ENCODE data around the gene ITGA8.

Gene ITGA8

DNA sequence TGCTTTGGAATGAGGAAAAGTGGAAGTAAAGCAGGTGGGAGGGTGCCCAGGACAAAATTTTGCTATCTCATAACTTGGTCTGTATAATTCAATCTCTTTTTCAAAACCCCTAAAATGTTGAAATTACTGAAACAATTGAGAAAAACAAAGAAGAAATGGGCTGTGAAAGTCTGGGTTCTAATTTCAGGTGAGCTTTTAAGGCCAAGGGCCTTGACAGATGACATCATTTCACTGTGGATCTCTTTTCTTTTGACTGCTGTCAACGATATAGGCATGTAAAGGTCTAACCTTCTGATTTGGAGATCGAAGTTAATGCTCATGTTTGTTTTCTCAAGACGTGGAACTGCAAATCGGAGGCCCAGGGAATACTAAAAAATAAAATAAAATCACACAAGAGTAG, 127.8 kb downstream of the ITGA8 start:
- H2AFZ ChIP-seq (ENCODE audit: low read length), result no peak overlapping the region
- no peaks in the 10 kb centered on the region for H3F3A ChIP-seq (ENCODE audit: insufficient read depth, low read length)
- H3K9ac ChIP-seq (ENCODE audit: low read length), result no peak overlapping the region
- TF ChIP-seq, protein P1, sequence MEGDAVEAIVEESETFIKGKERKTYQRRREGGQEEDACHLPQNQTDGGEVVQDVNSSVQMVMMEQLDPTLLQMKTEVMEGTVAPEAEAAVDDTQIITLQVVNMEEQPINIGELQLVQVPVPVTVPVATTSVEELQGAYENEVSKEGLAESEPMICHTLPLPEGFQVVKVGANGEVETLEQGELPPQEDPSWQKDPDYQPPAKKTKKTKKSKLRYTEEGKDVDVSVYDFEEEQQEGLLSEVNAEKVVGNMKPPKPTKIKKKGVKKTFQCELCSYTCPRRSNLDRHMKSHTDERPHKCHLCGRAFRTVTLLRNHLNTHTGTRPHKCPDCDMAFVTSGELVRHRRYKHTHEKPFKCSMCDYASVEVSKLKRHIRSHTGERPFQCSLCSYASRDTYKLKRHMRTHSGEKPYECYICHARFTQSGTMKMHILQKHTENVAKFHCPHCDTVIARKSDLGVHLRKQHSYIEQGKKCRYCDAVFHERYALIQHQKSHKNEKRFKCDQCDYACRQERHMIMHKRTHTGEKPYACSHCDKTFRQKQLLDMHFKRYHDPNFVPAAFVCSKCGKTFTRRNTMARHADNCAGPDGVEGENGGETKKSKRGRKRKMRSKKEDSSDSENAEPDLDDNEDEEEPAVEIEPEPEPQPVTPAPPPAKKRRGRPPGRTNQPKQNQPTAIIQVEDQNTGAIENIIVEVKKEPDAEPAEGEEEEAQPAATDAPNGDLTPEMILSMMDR (IDR thresholded peaks at IDR 0.05; ENCODE audit: low read length), result no peak
- no peak for TF ChIP-seq EZH2 (IDR thresholded peaks at IDR 0.05; ENCODE audit: borderline replicate concordance, low read length)
- no peaks in the 10 kb centered on the region for H4K20me1 ChIP-seq (ENCODE audit: insufficient read depth, low read length)
- H3K27ac ChIP-seq (ENCODE audit: low read depth, low read length, poor library complexity, severe bottlenecking), result no peak overlapping the region
- no peak overlapping the region for H3K4me2 ChIP-seq (ENCODE audit: low read length)
- H3K9me3 ChIP-seq (ENCODE audit: low read length), result no peaks in the 10 kb centered on the region
- no peaks in the 10 kb centered on the region for H3K79me2 ChIP-seq (ENCODE audit: insufficient read depth, low read length)
- H3K4me1 ChIP-seq (ENCODE audit: insufficient read depth, low read length, severe bottlenecking), result no peaks in the 10 kb centered on the region
- H3K27me3 ChIP-seq (ENCODE audit: insufficient read depth, low read length), result no peaks in the 10 kb centered on the region
- no peak overlapping the region for H3K4me3 ChIP-seq (ENCODE audit: low read depth, low read length, poor library complexity, severe bottlenecking)
- H3K36me3 ChIP-seq (ENCODE audit: insufficient read depth, low read length), result no peaks in the 10 kb centered on the region
- no peaks in the 10 kb centered on the region for H3K9me2 ChIP-seq (ENCODE audit: low read depth, low read length)

DNA sequence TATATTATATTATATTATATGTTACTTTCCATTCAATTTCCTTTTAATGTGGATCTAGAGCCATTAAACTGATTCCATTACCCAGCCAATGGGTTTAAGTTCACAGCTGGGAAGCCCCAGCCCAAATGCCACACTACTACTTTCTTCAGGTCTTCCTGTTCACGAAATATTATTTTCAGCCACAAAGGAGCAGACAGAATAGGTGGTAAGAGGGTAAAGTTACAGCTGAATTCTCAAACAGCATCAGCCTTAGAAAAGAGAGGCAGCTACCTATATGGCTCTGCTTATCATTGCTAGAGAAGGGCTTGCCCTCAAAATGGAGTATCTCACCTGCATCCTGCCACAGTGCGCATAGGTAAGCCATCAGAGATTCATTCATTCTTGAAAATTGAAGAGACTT, 128.3 kb downstream of the ITGA8 start:
- H3K9ac ChIP-seq (ENCODE audit: low read length), result no peak overlapping the region
- H4K20me1 ChIP-seq (ENCODE audit: insufficient read depth, low read length), result no peaks in the 10 kb centered on the region
- H3K27me3 ChIP-seq (ENCODE audit: insufficient read depth, low read length), result no peaks in the 10 kb centered on the region
- H3K9me3 ChIP-seq (ENCODE audit: low read length), result no peaks in the 10 kb centered on the region
- H3K36me3 ChIP-seq (ENCODE audit: insufficient read depth, low read length), result no peaks in the 10 kb centered on the region
- H2AFZ ChIP-seq (ENCODE audit: low read length), result no peak overlapping the region
- H3K9me2 ChIP-seq (ENCODE audit: low read depth, low read length), result no peaks in the 10 kb centered on the region
- H3F3A ChIP-seq (ENCODE audit: insufficient read depth, low read length), result no peaks in the 10 kb centered on the region
- no peak overlapping the region for H3K27ac ChIP-seq (ENCODE audit: low read depth, low read length, poor library complexity, severe bottlenecking)
- TF ChIP-seq, protein P1 (IDR thresholded peaks at IDR 0.05; ENCODE audit: low read length), result no peak
- no peak for TF ChIP-seq EZH2 (IDR thresholded peaks at IDR 0.05; ENCODE audit: borderline replicate concordance, low read length)
- H3K4me3 ChIP-seq (ENCODE audit: low read depth, low read length, poor library complexity, severe bottlenecking), result no peak overlapping the region
- H3K4me1 ChIP-seq (ENCODE audit: insufficient read depth, low read length, severe bottlenecking), result no peaks in the 10 kb centered on the region
- H3K79me2 ChIP-seq (ENCODE audit: insufficient read depth, low read length), result no peaks in the 10 kb centered on the region
- no peak overlapping the region for H3K4me2 ChIP-seq (ENCODE audit: low read length)

DNA sequence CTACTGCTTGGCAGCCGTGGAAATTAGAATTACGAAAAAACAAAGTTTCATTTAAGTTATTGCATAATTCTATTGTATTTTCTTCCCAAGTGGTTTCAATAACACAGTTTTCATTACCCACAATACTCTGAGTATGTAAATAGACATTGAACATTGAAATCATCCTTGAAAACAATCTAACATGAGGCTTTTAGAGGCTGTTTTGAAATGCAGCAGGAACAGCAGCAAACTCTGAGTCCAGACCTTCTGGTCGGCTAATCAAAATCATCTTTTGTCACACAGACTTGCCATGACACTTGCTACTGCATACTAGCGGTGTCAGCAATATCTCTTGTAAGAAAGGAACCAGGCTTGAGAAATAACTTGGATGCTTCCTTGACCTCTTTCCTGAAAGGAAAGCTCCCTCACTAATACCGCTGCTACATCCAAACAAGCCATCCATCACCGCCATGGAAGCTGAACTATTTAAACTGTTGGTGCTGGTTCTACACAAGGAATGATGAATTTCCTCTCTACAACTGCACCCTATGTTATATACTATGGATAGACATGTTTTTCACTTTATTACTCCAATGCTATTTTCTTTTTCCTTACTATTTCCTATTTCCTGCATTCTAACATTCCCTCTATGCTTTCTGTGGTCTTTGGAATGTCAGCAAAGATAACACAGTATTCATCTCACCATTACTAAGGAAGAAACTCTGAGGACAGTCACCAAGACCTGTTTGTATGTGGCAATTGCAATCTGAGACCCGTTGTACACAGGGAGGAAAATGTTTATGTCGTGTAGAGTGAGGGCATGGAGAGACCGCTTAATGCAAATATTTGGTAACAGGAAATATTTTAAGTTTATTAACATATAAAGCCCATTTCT, 130.8 kb downstream of the ITGA8 start:
- Histone ChIP-seq H3K27me3 (ENCODE audit: insufficient read depth, low read length) (no peaks in the 10 kb centered on the region), H3K9ac (ENCODE audit: low read length) (no peak overlapping the region), H3K9me3 (ENCODE audit: low read length) (no peaks in the 10 kb centered on the region), H4K20me1 (ENCODE audit: insufficient read depth, low read length) (no peaks in the 10 kb centered on the region), H3K4me2 (ENCODE audit: low read length) (no peak overlapping the region), H3K79me2 (ENCODE audit: insufficient read depth, low read length) (no peaks in the 10 kb centered on the region), H3K27ac (ENCODE audit: low read depth, low read length, poor library complexity, severe bottlenecking) (no peak overlapping the region), H2AFZ (ENCODE audit: low read length) (no peak overlapping the region), H3K4me3 (ENCODE audit: low read depth, low read length, poor library complexity, severe bottlenecking) (no peak overlapping the region), H3K9me2 (ENCODE audit: low read depth, low read length) (no peaks in the 10 kb centered on the region), H3K36me3 (ENCODE audit: insufficient read depth, low read length) (no peaks in the 10 kb centered on the region), H3F3A (ENCODE audit: insufficient read depth, low read length) (no peaks in the 10 kb centered on the region), H3K4me1 (ENCODE audit: insufficient read depth, low read length, severe bottlenecking) (no peaks in the 10 kb centered on the region)
- TF ChIP-seq, protein P1 (IDR thresholded peaks at IDR 0.05; ENCODE audit: low read length), result no peak
- TF ChIP-seq EZH2 (IDR thresholded peaks at IDR 0.05; ENCODE audit: borderline replicate concordance, low read length), result no peak

Measured in OCI-LY1 (cell line).